ENCODE results near the gene NCOA5. TPM values are rescaled to one million over a fixed set of nuclear protein-coding genes. Genes with fewer than 3 reads are reported as not detected.

NCOA5 gene
- polyA plus RNA-seq, 1 donor from 2014 or later: 30.1 TPM

Other genes starting within 250 kb of the NCOA5 start
- 45.2 TPM for gene ACOT8, start 232.6 kb downstream of the NCOA5 start, polyA plus RNA-seq
- gene ZSWIM3, start 232.3 kb downstream of the NCOA5 start, polyA plus RNA-seq: 3.0 TPM
- 5.8 TPM for gene ZSWIM1, start 208.7 kb downstream of the NCOA5 start, polyA plus RNA-seq
- not detected for gene SPATA25, start 202.3 kb downstream of the NCOA5 start, polyA plus RNA-seq
- 1.6 TPM for gene NEURL2, start 198.8 kb downstream of the NCOA5 start, polyA plus RNA-seq
- gene CTSA, start 198.6 kb downstream of the NCOA5 start, polyA plus RNA-seq: 107 TPM
- 1.3 TPM for gene PLTP, start 177.8 kb downstream of the NCOA5 start, polyA plus RNA-seq
- 98.9 TPM for gene PCIF1, start 155.3 kb downstream of the NCOA5 start, polyA plus RNA-seq
- 15.1 TPM for gene ZNF335, start 117.8 kb downstream of the NCOA5 start, polyA plus RNA-seq
- not detected for gene MMP9, start 81.1 kb downstream of the NCOA5 start, polyA plus RNA-seq
- gene SLC12A5, start 60.7 kb downstream of the NCOA5 start, polyA plus RNA-seq: 0.11 TPM
- 217 TPM for gene CD40, start 28.4 kb upstream of the NCOA5 start, polyA plus RNA-seq
- gene CDH22, start 218.5 kb upstream of the NCOA5 start, polyA plus RNA-seq: not detected